ENCODE measurements around the gene DERL2. TPM values are rescaled to one million over a fixed set of nuclear protein-coding genes. Genes with fewer than 3 reads are reported as not detected.

The DERL2 gene
- total RNA-seq, 1 donor from 2014 or later = 23.1 TPM

DNA sequence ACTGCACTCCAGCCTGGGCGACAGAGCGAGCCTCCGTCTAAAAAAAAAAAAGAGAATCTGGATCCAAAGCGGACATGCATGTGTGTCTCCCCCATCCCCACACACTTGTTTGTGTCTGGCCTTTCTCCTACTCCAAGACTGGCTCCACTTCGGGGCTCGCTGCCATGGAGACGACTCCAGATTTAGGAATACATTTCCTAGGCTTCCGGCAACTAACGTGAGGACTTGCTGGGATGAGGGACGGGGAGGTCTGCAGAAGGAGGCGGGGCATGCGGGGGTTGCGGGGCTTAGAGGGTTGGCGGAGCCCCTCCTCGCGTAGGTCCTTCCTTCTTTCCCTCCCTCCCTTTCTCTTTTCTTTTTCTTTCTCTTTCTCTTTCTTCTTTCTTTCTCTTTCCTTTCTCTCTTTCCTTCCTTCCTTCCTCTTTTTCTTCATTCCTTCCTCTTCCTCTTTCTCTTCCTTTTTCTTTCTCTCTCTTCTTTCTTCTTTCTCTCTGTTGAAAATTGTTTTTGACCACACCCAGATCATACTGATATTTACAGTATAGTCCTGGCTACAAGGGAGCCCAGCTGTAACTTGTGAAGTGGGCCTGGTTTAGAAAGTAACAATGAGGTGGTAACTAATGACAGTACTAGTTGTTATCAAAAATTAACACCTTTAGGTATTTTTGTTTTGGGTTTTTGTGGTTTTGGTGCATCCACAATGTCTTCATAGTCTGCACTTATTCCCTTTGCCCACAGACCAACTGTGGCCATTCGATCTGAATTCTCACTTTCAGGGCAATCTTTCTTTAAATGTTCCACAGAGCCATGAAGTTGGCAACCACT lies 25.6 kb upstream of the DERL2 start:
- H3K4me3 ChIP-seq = no peak overlapping the region
- TF ChIP-seq POLR2A (IDR thresholded peaks at IDR 0.05) = no peak
- TF ChIP-seq POLR2AphosphoS5 (IDR thresholded peaks at IDR 0.05; ENCODE audit: insufficient read depth in 1 of 2, low read depth in 1 of 2) = no peak
- TF ChIP-seq, protein P1, sequence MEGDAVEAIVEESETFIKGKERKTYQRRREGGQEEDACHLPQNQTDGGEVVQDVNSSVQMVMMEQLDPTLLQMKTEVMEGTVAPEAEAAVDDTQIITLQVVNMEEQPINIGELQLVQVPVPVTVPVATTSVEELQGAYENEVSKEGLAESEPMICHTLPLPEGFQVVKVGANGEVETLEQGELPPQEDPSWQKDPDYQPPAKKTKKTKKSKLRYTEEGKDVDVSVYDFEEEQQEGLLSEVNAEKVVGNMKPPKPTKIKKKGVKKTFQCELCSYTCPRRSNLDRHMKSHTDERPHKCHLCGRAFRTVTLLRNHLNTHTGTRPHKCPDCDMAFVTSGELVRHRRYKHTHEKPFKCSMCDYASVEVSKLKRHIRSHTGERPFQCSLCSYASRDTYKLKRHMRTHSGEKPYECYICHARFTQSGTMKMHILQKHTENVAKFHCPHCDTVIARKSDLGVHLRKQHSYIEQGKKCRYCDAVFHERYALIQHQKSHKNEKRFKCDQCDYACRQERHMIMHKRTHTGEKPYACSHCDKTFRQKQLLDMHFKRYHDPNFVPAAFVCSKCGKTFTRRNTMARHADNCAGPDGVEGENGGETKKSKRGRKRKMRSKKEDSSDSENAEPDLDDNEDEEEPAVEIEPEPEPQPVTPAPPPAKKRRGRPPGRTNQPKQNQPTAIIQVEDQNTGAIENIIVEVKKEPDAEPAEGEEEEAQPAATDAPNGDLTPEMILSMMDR (IDR thresholded peaks at IDR 0.05) = no peak
- no peaks in the 10 kb centered on the region for H3K9me3 ChIP-seq
- intact Hi-C loops (cut with DNase I) = no loop called here
- peak overlapping the region; percentile 13 for H3K27ac ChIP-seq
- DNase-seq (ENCODE audit: extremely low spot score in 2 of 2) = no peak
- H3K27me3 ChIP-seq = no peaks in the 10 kb centered on the region
- no peaks in the 10 kb centered on the region for H3K4me1 ChIP-seq
- peaks cover 0 to 29% of the 10 kb centered on the region in 2 donors for H3K36me3 ChIP-seq

DNA sequence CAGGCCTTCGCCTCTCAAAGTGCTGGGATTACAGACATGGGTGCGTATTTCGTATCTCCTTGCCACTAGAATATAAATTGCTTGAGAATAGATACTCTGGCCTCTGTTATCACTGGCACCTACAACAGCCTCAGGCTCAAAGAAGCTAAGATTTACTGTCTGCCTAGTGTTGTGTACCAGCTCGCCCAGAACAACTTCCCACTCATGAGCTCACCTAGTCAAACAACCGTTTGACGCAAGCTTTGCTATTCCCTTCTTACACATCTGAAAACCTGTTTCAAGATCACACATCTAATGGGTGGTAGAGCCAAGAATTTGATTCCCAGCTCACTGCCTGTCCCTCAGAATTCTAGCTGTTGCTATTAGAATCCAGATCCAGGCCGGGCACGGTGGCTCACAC lies 24.8 kb upstream of the DERL2 start:
- Histone ChIP-seq H3K27me3 (no peaks in the 10 kb centered on the region), H3K4me3 (no peak overlapping the region), H3K4me1 (no peaks in the 10 kb centered on the region), H3K27ac (peak overlapping the region; percentile 13), H3K9me3 (no peaks in the 10 kb centered on the region), H3K36me3 (peaks cover 0 to 25% of the 10 kb centered on the region in 2 donors)
- TF ChIP-seq, protein P1 (IDR thresholded peaks at IDR 0.05) = no peak
- no peak for TF ChIP-seq POLR2AphosphoS5 (IDR thresholded peaks at IDR 0.05; ENCODE audit: insufficient read depth in 1 of 2, low read depth in 1 of 2)
- no peak for TF ChIP-seq POLR2A (IDR thresholded peaks at IDR 0.05)
- intact Hi-C loops (cut with DNase I) = no loop called here
- no peak for DNase-seq (ENCODE audit: extremely low spot score in 2 of 2)

DNA sequence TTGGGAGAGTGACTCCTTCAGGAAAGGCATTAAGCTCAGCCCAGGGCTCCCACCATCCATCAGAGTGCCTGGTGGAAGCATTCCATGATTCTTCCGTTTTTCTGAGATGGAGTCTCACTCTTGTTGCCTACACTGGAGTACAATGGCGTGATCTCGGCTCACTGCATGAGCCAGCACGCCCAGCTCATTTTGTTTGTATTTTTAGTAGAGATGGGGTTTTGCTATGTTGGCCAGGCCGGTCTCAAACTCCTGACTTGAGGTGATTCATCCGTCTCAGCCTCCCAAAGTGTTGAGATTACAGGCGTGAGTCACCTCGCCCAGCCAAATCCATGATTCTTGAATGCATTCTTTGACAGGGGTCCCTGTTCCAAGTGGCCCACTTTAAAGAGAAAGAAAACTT lies 23.5 kb upstream of the DERL2 start:
- Histone ChIP-seq H3K36me3 (peaks cover 0 to 14% of the 10 kb centered on the region in 2 donors), H3K4me3 (no peak overlapping the region), H3K4me1 (no peaks in the 10 kb centered on the region), H3K27me3 (no peaks in the 10 kb centered on the region), H3K9me3 (no peaks in the 10 kb centered on the region), H3K27ac (no peak overlapping the region)
- intact Hi-C loops (cut with DNase I) = no loop called here
- DNase-seq (ENCODE audit: extremely low spot score in 2 of 2) = no peak
- TF ChIP-seq POLR2AphosphoS5 (IDR thresholded peaks at IDR 0.05; ENCODE audit: insufficient read depth in 1 of 2, low read depth in 1 of 2) (no peak), POLR2A (IDR thresholded peaks at IDR 0.05) (no peak)
- TF ChIP-seq, protein P1 (IDR thresholded peaks at IDR 0.05) = no peak

DNA sequence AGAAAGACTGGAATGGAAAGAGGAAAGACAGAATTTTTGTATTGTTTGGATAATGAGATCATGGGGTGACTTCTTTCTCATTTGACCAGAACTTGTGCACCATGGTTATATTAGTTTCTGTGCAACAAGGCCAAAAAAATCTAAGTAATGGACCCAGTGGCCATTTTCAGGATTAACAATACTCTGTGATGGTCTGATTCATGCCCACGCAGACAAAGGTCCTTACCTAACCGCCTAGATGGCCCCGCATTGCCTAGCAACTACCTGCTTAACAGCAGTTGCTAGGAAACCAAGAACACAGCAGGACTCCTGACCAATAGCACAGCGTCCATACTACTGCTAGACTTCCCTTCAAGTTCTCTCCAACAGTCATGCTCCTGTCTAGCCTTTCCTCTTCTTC lies 22.8 kb upstream of the DERL2 start:
- Histone ChIP-seq H3K9me3 (no peaks in the 10 kb centered on the region), H3K27ac (no peak overlapping the region), H3K27me3 (no peaks in the 10 kb centered on the region), H3K4me1 (no peaks in the 10 kb centered on the region), H3K4me3 (no peak overlapping the region), H3K36me3 (peaks cover 0 to 8% of the 10 kb centered on the region in 2 donors)
- DNase-seq (ENCODE audit: extremely low spot score in 2 of 2) = no peak
- intact Hi-C loops (cut with DNase I) = no loop called here
- TF ChIP-seq POLR2AphosphoS5 (IDR thresholded peaks at IDR 0.05; ENCODE audit: insufficient read depth in 1 of 2, low read depth in 1 of 2) (no peak), POLR2A (IDR thresholded peaks at IDR 0.05) (no peak)
- TF ChIP-seq, protein P1 (IDR thresholded peaks at IDR 0.05) = no peak

DNA sequence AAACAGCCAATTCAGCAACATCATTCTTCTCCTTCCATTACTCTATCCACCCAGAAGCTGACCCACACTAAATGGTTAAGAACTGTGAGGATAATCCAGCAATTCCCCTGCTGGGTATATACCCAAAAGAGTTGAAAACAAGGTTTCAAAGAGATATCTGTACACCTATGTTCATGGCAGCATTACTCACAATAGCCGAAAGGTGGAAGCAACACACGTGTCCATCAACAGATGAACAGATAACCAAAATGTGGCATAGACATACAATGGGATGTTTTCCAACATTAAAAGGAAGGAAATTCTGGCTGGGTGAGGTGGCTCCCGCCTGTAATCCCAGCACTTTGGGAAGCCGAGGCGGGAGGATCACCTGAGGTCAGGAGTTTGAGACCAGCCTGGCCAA lies 20.3 kb upstream of the DERL2 start:
- Histone ChIP-seq H3K27me3 (no peaks in the 10 kb centered on the region), H3K9me3 (no peaks in the 10 kb centered on the region), H3K27ac (no peak overlapping the region), H3K36me3 (peaks cover 0 to 11% of the 10 kb centered on the region in 2 donors), H3K4me3 (no peak overlapping the region), H3K4me1 (peaks cover 4% of the 10 kb centered on the region)
- intact Hi-C loops (cut with DNase I) = no loop called here
- DNase-seq (ENCODE audit: extremely low spot score in 2 of 2) = no peak
- TF ChIP-seq, protein P1 (IDR thresholded peaks at IDR 0.05) = no peak
- TF ChIP-seq POLR2AphosphoS5 (IDR thresholded peaks at IDR 0.05; ENCODE audit: insufficient read depth in 1 of 2, low read depth in 1 of 2) (no peak), POLR2A (IDR thresholded peaks at IDR 0.05) (no peak)
